ENCODE data around the gene RMRP.

GRCh38 chr9:35611230-35611797, 46.5 kb downstream of the RMRP start:
- peak; percentile 54 for TF ChIP-seq CTCF (IDR thresholded peaks at IDR 0.05; ENCODE audit: low read depth, low read length)
- TF ChIP-seq EZH2phosphoT487 (IDR thresholded peaks at IDR 0.05; ENCODE audit: low read depth), result no peak

Data from OCI-LY3 (cell line).